Inflammatory macrophage treated with lipopolysaccharide for 1 hour (primary cell): Measurements from ENCODE around the gene FBXO38.
A peak's percentile ranks its signal among the peaks of the same experiment; 100 is the strongest.

ENCODE experiments used
- DNase-seq, 2 donors: peaks; one replicate each; pipeline ENCODE4 v3.0.0-alpha.2; 2020 to 2022

Gene FBXO38

GRCh38 chr5:148383564-148384379, at the start of gene FBXO38:
FBXO38 (plus strand) TSS chr5:148383958; CDS start chr5:148394777, 10,819 bp downstream.
- DNase-seq: peak; percentile 97

- DNase-seq: no peak
These were observed 48.5 kb upstream of the FBXO38 start, which contains the start of gene SPINK9 for GRCh38 chr5:148335259-148335658. SPINK9 (plus strand) TSS chr5:148335559; CDS start chr5:148335614, 55 bp downstream.

GRCh38 chr5:148336704-148337435, 46.9 kb upstream of the FBXO38 start:
- peak; percentile 10 for DNase-seq

- DNase-seq: no peak
These were observed 41.2 kb upstream of the FBXO38 start for GRCh38 chr5:148342371-148343045.

GRCh38 chr5:148343046-148343407, 40.7 kb upstream of the FBXO38 start:
- no peak for DNase-seq

- peak; percentile 10 to 27 for DNase-seq
These were observed 39.9 kb upstream of the FBXO38 start for GRCh38 chr5:148343603-148344487.

- DNase-seq: no peak
These were observed 36.1 kb upstream of the FBXO38 start for GRCh38 chr5:148347706-148348105.

GRCh38 chr5:148352696-148353095, 31.1 kb upstream of the FBXO38 start:
- no peak for DNase-seq

- no peak for DNase-seq
These were observed 30.1 kb upstream of the FBXO38 start for GRCh38 chr5:148353634-148354033.

GRCh38 chr5:148364343-148364742, 19.4 kb upstream of the FBXO38 start:
- DNase-seq: no peak

- DNase-seq: no peak
These were observed 15.5 kb upstream of the FBXO38 start for GRCh38 chr5:148368299-148368698.

GRCh38 chr5:148372166-148372725, 11.5 kb upstream of the FBXO38 start:
- peak; percentile 39 to 64 for DNase-seq

GRCh38 chr5:148372893-148373292, 10.9 kb upstream of the FBXO38 start:
- DNase-seq: no peak

- peak; percentile 55 to 62 for DNase-seq
These were observed 8.9 kb upstream of the FBXO38 start for GRCh38 chr5:148374690-148375360.

GRCh38 chr5:148376198-148376597, 7.6 kb upstream of the FBXO38 start:
- DNase-seq: no peak

GRCh38 chr5:148378670-148379069, 5.1 kb upstream of the FBXO38 start:
- DNase-seq: no peak

GRCh38 chr5:148379340-148379739, 4.4 kb upstream of the FBXO38 start:
- no peak for DNase-seq

GRCh38 chr5:148381906-148382305, 1.9 kb upstream of the FBXO38 start:
- DNase-seq: no peak

- DNase-seq: no peak
These were observed 797 bp upstream of the FBXO38 start for GRCh38 chr5:148382961-148383360.

GRCh38 chr5:148384380-148384737, 601 bp downstream of the FBXO38 start:
- DNase-seq: peak; percentile 37 to 46

GRCh38 chr5:148385094-148385493, 1.3 kb downstream of the FBXO38 start:
- DNase-seq: no peak

- DNase-seq: no peak
These were observed 2.3 kb downstream of the FBXO38 start for GRCh38 chr5:148386041-148386440.
